HG03066 (cell line): ENCODE measurements around the gene STOX2.

Source experiments
- ATAC-seq: cut with Tn5 transposase; IDR thresholded peaks from one replicate; pipeline ENCODE4 v1.9.1; 2021; ENCODE audit warnings: low read depth; ENCODE audit not compliant: unreplicated experiment

The STOX2 gene

DNA sequence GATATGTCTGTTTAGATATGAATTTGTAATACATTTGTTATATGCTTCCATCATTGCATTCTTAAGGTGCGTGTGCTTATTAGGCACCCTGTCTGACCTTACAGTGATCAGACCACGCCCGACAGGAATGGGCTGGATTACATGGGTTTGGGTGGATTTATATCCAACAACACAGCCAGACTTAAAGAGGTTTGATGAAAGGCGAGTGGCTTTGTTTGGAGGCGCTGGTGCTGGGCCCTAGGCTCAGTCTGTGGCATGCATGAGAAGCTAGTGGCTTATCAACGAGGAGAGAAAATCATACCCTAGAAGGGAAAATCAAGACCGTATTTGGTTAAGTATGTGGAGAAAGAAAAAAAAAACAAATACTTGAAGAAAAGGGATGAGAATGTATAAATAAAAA lies 80.7 kb downstream of the STOX2 start:
- ATAC-seq = no peak

DNA sequence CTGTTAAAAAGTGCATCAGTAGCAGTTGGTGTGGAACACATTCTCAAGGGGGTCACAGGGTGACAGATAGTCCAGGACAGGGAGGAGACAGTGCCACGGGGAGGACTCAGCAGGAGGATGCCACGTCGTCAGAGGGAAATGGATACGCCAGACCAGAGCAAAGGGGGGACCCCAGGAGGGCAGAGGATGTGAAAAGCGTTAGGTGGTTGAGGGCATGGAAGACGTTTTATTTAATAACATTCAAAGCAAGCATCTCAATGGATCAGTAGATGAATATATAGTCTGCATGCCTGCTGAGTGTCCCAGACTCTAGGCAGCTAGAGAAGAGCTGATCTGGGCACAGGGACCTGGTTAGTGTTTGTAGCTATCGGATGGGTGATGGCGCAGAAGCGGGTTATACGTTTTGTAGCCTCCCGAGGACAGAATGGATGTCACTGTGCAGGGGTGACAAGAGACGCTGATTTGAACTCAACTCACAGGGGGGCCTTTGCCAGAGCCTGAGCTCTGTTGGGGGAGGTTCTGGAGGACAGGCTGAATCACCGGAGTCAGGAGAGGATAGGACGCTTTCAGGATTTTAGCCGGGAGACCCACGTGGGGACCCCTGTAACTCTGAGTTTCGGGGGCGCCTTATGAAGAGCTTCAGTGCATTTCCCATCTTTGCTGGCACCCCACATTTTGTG lies 81.3 kb downstream of the STOX2 start:
- no peak for ATAC-seq

DNA sequence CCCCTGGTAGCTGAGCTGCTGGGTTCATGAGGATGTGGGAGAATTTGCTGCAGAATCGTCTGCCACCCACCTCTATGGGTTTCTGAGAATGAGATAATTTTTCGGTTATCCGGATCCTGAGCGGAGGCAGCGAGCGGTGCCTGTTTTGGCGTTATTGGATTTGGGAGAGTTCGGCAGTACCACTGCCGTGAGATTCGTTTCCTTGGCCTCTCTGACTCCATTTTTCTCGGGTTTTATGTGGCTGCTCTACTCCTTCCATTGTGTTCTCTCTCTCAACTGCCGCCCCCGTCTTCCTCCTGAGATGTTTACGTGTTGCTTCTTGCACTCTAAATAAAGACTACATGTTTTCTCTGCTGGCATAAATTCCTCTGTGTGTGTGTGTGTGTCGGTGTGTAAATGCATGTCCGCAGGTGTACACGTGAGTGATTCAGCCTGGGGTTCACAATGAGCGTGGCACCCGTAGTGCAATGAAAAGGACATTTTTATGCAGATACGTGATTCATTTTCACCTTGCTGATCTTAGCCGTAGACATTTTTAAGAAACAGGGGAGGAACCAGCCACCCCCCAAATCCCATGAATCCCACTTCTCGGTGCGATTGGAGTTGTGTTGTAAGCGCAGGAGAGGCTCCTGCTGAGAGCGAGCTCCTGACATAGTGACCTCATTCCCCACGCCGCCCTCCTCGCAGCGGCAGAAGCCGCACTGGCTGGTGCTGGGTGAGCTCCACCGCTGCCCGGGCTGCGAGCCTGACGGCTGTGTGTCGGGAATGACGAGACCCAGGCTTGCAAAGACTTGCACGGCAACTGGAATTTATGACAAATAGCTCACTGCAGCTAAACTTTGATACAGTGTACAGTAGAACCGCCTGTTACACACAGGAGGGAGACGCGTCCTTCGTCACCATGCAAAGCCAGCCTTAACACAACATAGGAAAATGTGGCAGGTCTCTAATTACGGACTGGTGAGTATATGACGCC lies 82.2 kb downstream of the STOX2 start:
- no peak for ATAC-seq

DNA sequence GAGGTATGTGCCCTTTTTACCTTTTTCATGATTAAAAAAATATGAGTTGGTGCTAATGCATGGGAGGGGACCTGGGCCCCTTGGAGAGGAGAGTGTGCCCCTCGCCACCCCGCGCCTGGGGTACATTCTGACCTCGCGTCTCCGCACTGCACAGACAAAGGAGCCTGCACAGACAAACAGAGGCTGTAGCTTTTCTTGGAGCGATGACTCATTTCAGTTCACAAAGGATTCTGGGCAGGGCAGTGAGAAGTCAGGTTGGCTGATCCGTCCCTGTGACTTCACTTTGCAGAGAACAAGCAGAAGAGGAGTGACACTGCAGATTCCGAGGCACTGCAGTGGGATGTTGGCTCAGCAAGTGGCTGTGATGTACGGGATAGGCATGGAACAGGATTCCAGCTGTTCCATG lies 82.9 kb downstream of the STOX2 start:
- no peak for ATAC-seq

DNA sequence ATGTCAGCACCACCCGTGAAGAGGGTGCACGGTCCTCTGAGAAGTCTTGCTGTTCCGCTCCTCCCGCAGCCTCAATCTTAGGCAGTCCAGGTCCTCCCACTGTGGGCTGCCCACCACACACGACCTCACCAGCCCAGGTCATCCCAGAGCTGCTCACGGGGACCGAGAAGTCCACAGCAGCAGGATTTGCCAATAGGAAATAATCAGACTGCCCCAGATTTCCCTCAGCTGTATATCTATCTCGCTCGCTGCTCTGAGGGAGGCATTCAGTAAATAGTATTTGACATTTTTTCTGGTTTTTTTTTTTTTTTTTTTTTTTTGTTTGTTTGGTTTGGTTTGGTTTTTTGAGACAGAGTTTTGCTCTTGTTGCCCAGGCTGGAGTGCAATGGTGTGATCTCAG lies 83.8 kb downstream of the STOX2 start:
- no peak for ATAC-seq

DNA sequence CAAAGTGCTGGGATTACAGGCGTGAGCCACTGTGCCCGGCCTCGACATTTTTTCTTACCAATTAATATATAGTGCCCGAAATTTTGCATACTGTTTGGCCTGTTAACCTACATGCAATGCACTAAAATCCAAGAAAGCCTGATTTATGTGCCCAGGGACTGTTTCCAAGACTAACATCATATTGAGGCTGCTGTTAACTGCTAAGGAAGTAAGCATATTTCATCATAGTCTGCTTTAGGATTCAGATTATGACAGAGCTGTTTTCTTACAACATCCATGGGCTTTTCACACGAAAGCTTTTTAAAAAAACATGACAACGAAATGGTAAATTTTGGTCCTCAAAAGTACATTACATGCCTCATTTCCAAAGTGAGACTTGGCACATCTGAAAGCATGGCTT lies 84.4 kb downstream of the STOX2 start:
- no peak for ATAC-seq

DNA sequence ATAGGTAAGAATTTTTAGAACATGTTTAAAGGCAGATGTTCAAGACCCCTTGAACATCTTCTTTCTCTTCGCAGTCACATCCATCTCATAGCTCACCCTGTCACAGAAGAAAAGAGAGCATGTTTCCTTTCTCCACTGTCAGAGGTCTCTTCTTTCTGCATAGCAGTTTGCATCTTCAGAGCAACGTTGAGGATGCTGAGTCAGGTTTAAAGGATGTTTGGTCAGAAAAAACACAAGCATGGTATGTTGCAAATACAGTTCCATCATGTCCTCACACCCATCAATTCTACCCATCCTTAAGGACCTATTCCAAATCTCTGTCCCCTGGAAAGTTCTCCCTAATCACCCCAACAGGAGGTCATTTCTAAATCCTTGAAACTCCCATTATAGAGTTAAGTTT lies 84.8 kb downstream of the STOX2 start:
- ATAC-seq = no peak

DNA sequence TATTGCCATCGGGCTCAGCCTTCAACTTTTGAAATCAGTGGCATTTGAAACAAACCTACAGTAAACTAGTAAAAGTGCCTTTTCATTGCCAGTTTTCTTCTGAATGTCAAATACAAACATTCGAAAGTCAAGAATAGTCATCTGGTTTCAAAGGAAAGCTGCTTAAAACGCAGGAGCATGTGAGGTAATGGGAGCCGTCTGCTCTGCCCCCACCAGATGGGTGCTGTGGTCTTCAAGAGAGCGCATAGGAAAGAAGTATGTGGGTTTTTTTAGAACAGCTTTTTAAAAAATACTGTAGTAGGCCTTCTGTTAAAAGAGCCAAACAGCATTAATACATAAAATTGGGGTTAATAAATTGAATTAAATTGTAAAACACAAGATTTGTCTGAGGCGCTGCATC lies 88.6 kb downstream of the STOX2 start:
- ATAC-seq = no peak

DNA sequence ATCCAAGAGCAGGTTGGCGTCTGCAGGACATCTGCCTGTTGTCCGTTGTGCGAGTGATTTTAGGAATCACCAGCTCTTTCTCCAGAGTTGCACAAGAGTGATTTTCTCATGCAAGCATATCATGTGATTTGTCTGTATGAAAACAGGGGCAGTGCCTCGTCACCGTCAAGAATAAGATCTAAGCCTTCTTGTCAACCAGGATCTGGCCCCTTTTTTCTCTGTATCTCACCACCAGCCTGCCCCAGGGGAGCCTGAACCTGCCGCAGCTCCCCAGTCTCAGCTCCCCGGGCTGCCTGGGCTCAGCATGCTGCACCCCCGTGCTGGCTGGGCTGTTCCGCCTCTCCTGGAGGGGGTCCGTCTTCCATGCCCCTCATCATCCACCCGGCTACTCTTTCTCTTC lies 90.5 kb downstream of the STOX2 start:
- no peak for ATAC-seq

DNA sequence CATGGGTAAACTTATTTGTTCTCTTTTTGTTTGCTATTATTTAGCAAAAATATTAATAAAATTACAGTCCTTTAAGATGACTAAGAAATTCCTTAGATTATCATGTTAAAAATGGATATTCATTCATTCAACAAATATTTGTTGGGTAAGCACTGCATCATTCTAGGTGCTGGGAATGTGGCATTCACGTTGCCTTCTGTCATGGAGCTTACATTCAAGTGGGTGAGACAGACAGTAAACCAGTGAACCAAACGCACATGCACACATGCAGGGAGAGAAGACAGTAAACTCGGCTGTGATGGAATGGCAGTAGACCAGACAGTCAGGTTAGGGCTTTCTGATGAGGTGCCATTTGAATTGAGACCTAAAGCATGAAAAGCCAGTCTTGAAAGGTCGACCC lies 91.8 kb downstream of the STOX2 start:
- ATAC-seq = no peak

DNA sequence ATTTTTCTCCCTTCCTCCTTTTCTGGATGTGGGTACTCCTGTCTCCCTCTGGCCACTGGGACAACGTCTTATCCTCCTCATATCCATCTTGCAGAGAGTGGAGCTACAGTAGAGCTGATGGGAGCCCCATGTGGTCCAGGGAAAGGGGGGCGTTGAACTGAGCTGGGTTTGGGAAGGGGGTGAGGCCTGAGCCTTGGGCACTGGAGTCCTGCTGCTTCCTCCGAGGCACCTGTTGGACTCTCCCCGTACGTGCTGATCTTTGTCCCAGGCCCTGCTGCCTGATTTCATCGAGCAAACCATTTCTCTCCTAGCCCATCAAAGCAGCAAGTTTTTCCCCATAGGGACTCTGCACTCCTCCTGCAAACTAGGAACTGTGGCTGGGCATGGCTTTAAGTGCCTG lies 94.3 kb downstream of the STOX2 start:
- ATAC-seq = no peak

DNA sequence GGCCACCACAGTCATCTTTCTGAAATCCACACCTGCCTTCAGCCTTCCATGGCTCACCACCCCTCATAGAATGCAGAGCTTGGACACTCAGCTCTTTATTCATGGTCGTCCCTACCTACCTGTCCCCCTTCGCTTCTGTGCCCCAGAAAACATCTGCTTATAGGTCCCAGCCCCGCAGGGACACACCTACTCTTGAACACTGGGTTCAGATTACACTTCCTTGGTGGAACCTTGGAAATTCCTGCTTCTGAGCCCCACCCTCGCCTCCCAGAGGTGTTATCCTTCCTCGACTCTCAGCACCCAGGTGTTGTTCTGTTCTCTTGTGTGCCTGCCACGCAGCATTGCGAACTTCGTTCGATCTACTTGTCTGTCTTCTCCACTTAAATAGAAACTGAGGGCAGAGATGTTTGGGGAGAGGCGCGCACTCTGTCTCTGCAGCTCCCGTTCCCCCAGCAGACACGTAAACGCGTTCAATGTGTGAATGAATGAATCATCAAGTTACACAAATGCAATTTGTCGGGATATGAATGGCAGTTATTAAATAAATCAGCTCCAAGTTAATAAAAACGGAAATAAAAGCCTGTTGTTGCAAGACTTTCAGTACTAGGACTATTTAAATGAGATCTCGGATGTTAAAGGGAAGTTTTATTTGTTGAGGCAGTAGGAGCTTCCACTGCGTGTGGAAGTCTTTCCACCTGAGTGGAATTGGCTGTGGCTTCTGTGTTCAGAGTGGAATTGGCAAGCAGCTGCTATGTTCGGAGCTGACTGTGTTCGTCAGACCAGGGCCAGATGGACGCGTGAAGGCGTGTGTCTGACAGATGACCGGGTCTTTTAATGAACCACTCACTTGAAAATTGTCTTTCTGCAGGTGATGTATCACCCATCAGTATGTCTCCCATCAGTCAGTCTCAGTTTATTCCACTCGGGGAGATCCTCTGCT lies 95.6 kb downstream of the STOX2 start:
- no peak for ATAC-seq

DNA sequence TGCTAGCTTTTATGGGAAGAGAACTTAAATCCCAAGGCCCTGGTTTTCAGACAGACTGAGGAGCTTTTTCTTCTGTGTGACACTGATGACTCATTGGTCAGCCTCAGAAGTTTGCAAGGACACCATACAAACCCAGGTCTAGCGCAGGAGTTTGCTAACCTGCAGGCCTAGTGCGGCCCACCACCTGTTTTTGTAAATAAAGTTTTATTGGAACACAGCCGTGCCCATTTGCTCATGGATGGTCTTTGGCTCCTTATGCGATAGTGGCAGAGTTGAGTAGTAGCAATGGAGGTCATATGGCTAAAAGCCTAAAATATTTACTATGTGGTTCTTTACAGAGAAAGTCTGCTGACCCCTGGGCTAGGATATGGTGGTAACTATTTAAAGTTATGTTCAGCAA lies 98.3 kb downstream of the STOX2 start:
- ATAC-seq = no peak

DNA sequence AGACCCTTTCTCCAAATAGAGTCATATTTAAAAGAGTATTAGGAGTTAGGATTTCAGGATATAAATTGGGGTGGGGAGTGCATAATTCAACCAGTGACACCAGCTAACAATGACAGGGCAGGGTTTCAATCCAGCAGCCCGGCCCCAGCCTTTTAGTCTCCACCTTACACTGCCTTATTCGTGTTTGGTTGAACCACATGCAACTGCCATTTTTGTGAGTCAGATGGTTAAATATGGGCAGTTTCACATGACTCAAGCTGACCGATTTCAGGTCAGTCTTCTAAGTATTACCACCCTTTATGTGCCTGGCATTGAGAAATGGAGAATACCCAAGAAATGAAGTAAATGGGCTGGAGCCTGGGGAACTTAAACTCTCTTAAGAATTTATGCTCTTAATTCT lies 102.8 kb downstream of the STOX2 start:
- ATAC-seq = no peak

DNA sequence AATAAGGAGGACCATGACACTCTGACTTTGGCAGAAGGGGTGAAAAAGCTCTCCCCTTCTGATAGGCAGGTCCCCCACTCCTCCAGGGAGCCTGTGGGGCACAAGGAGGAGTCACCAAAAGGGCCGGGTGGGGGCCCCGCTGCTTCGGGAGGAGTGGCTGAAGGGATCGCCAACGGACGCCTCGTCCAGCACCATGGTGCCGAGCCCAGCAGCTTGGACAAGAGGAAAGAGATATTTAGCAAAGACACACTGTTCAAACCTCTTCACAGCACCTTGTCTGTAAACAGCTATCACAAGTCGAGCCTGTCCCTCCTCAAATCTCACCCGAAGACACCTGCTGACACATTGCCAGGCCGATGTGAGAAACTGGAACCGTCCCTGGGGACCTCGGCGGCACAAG lies 105.6 kb downstream of the STOX2 start:
- ATAC-seq = no peak

DNA sequence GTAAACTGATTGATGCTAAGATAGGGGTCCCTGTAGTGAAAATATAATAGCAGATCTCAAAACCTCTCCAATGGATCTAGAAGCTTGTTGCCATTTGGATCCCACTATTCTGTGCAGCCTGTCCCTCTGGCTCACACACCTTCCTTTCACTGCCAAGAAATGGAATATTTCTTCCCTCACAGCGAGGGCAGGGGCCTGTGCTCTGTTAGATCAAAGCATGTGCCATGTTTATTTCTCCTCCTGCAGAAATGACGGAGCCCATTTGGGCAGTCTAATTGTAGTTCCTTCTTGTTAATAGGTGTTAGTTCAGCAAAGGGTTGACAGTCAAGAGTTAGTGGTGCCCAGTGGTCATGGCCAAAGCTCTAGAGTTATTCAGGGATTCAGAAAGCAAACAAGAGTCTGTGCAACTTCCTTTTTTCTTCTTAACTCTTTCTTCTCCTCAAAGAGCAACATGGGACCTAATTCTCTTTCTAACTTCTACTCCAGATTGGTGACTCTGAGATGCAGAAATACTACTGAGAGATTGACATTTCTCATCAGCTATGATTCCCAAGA lies 106.8 kb downstream of the STOX2 start:
- no peak for ATAC-seq

DNA sequence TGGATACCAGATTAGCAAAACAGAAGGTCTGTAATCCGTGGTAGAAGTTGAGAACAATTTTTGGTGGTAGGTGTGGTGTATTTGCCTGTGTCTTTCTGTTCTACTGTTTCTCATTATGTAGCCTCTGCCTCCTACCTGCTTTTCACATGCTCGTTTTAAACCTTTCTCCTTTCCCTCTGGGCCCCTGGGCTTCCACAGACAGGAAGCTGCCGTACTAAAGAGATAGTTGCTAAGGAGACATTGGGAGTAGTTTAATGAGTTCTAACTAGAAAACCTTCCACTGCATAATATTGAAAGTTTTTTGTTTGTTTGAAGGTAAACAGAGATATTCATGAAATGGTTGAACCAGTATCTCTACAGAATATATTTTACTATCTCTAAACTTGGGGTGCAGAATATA lies 107.8 kb downstream of the STOX2 start:
- ATAC-seq = no peak

DNA sequence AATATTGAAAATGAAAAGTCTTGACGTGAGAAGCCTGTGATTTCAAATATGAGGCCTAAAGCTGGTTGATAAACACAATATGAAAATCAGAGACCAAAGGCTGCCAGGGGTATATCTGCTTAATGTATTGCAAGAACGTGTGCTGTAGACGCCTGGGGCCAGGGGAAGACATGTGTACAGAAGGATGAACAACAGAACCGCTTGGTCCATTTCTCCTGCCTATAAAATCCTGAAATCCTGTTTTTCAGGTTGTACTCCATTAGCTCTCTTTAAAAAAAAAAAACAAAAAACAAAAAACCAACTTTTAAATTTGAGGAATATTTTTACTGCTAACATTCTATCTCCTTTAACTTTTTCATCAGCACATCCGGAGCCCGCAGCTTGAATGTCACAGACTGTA lies 109.2 kb downstream of the STOX2 start:
- ATAC-seq = no peak

DNA sequence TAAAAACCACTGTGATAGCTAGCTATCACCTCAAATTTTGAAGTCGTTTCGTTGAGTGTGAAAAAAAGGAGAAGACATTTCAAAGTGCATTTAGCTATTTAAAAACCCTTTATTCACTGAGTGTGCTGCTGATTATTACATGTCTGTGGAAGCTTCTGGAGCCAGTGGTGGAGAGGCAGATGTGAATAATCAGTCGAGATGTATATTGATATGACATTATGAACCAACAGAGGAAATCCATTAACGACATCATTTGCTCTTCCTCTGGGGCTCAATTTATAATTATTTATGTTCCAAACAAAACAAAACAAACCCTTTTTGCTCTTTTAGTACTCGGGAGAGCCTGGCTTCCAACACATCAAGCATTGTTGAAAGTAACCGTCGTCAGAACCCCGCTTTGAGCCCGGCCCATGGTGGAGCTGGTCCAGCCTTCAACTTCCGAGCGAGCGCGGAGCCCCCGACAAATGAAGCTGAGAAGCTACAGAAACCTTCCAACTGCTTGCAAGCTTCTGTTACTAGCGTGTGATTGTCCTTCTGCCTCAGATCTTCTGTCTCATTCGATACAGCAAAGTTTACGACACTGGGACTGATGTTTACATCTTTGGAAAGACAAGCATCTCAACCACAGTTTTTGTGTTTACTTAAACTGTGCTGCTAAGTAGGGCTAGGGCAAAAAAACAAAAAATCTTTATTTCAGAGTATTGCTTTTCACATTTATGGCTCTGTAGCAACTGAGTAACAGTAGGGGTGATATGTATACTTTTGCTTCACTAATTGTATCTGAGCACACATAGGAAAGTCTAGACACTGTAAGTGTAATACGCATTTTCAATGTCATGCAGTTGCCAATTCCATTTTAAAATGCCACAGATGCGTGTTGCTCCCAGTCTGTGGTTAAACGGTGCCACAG lies 111.9 kb downstream of the STOX2 start:
- no peak for ATAC-seq

DNA sequence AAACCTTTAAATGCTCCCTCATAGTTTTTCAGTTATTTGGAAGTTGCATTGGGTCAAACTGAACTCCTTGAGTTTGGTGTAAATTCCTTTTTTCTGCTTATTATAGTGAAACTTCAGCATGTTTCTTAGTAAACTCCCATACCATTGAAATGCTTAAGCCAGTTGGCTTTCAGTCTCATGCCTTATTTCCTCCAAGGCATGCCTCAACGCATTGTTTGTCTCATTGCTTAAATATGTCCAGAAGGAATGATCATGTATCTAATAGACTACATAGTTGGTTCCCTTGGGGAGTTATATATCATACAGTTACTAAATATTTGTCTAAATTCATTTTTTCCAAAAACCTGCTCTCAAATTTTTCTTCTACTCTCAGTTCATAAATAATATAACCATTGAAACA lies 114.0 kb downstream of the STOX2 start:
- ATAC-seq = no peak
